K562 (cell line): ENCODE measurements around the gene WIPF3. TPM values are rescaled to one million over a fixed set of nuclear protein-coding genes. Genes with fewer than 3 reads are reported as not detected.

ENCODE experiments used
- FOSL1 ChIP-seq: fragments of 200-800 bp; sonication (Bioruptor generic); conservative IDR thresholded peaks from 2 replicates; pipeline ENCODE4 v1.6.1; 2016; ENCODE audit warnings: missing genetic modification characterization, missing compliant biosample characterization
- KLF6 ChIP-seq: fragments of 250-450 bp; sonication (Bioruptor Pico); IDR thresholded peaks from 2 replicates; pipeline ENCODE4 v1.4.0; 2020; ENCODE audit warnings: mild to moderate bottlenecking, moderate library complexity, borderline replicate concordance
- PBX2 ChIP-seq, 2 experiments: IDR thresholded peaks in 1 of 2; conservative IDR thresholded peaks in 1 of 2; 2 replicates each; pipeline ENCODE4 v1.6.1; 2016; ENCODE audit warnings: low read depth in 2 of 2, mild to moderate bottlenecking in 1 of 2, missing compliant biosample characterization in 1 of 2, missing genetic modification characterization in 1 of 2, moderate library complexity in 1 of 2
- ZNF79 ChIP-seq: fragments of 250-450 bp; sonication (Bioruptor Pico); IDR thresholded peaks from 2 replicates; pipeline ENCODE4 v1.4.0; 2020; ENCODE audit warnings: low read depth, mild to moderate bottlenecking, moderate library complexity
- polyA plus RNA-seq, 8 experiments: library from polyadenylated mRNA; depleted of rRNA in 4 of 8; stranded (reverse) in 5 of 8; unstranded in 3 of 8; fragments of >200 nt; fragmentation: Nextera tagmentation in 2 of 8; fragmentation: Illumina TruSeq in 1 of 8; extraction: Ambion mirVana in 2 of 8; extraction: Trizol in 1 of 8; gene quantifications; 2 replicates each; pipeline versions ENCODE4 v1.2.1 to v1.2.3, GENCODE V29; 2011 to 2014; ENCODE audit warnings: inconsistent platforms in 1 of 8, missing spikeins in 1 of 8
- total RNA-seq, 7 experiments: library from RNA; depleted of rRNA in 6 of 7; stranded (reverse); fragments of >200 nt in 6 of 7; fragmentation: Illumina TruSeq in 2 of 7; extraction: Trizol in 2 of 7; gene quantifications; 2 replicates each; pipeline versions ENCODE4 v1.2.1 to v1.2.3, GENCODE V29; 2011 to 2021; ENCODE audit warnings: low replicate concordance in 1 of 7

Gene WIPF3
- total and polyA plus RNA-seq, 9 of the 15 experiments (the other 6 are each of a cell fraction or from before 2014, with no cell fraction given) = 0.18 to 3.2 (median 1.7) TPM

DNA sequence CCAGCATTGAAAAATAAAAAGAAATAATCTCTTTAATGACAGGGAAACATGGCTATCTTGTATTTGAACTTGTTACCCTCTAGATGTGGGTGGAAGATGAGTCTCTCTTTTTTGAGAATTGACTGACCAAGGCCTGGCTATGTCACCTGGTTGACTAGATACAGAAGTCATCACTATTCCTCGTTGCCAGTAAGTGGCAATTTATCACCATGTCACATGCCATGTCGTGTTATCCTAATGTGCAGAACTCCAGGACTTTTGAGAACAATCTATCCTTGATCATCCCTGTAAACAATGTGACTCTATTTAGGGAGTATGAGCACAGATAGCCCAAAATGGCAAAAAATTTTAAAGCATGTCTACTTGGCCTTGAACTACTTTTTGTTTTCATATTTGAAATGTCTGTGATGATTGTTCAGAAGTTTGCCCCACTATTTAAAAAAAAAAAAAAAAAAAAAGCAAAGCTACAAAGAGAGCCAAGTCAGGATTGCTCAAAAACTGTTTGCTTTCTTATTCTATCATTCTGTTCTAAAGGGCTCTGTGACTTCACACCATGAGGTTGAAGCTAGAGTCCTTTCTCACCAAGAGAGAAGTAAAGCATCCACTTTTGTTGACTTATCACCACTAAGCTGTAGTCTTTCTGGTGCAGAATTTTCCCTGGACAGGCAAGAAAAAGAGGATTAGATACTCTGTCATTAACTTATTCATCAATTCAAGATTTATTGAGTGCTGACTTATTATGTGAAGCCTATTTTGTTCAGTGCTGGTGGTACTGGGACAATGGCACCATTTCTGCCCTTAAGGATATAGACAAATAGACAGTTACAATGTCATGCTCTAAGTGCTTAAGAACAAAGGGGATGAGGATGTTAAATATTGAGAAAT is 10.4 kb upstream of the WIPF3 start (continued):
- peak; percentile 33; the same call in 1 of the 2 replicates for TF ChIP-seq PBX2 (CRISPR knock-in tag; IDR thresholded peaks at IDR 0.05; ENCODE audit: low read depth)
- peak; percentile 77 for TF ChIP-seq PBX2 (tag; conservative IDR thresholded peaks at IDR 0.05; ENCODE audit: low read depth)
- TF ChIP-seq ZNF79 (CRISPR knock-in tag) = no peak
- no peak for TF ChIP-seq KLF6 (CRISPR knock-in tag)
- peak; percentile 23; the same call in 1 of the 2 replicates for TF ChIP-seq FOSL1 (tag)
